Measurements from ENCODE around the gene MAB21L2.

The MAB21L2 gene

GRCh38 chr4:150540959-150541360 is 41.0 kb upstream of the MAB21L2 start:
- H3K27ac ChIP-seq = no peak overlapping the region
- H4K20me1 ChIP-seq (ENCODE audit: insufficient read depth) = no peaks in the 10 kb centered on the region
- no peak overlapping the region for H2AFZ ChIP-seq (ENCODE audit: low read depth)
- H3K27me3 ChIP-seq (ENCODE audit: insufficient read depth, low read depth) = no peaks in the 10 kb centered on the region
- no peak for TF ChIP-seq CTCF (conservative IDR thresholded peaks at IDR 0.05; ENCODE audit: low read depth, low read length)
- no peak overlapping the region for H3K4me2 ChIP-seq
- no peak overlapping the region for H3K4me3 ChIP-seq (IDR thresholded peaks at IDR 0.05; ENCODE audit: insufficient read depth, low read depth, low read length)
- H3K9ac ChIP-seq = no peak overlapping the region
- no peaks in the 10 kb centered on the region for H3K79me2 ChIP-seq (ENCODE audit: insufficient read depth, low read depth)
- no peaks in the 10 kb centered on the region for H3K36me3 ChIP-seq (ENCODE audit: insufficient read depth)
- H3K4me1 ChIP-seq (ENCODE audit: low read depth, poor library complexity, severe bottlenecking) = no peaks in the 10 kb centered on the region

- no peaks in the 10 kb centered on the region for H3K79me2 ChIP-seq (ENCODE audit: insufficient read depth, low read depth)
- no peaks in the 10 kb centered on the region for H3K27me3 ChIP-seq (ENCODE audit: insufficient read depth, low read depth)
- no peak overlapping the region for H3K4me3 ChIP-seq (IDR thresholded peaks at IDR 0.05; ENCODE audit: insufficient read depth, low read depth, low read length)
- no peak overlapping the region for H3K9ac ChIP-seq
- H4K20me1 ChIP-seq (ENCODE audit: insufficient read depth) = no peaks in the 10 kb centered on the region
- no peaks in the 10 kb centered on the region for H3K36me3 ChIP-seq (ENCODE audit: insufficient read depth)
- H3K4me1 ChIP-seq (ENCODE audit: low read depth, poor library complexity, severe bottlenecking) = no peaks in the 10 kb centered on the region
- H2AFZ ChIP-seq (ENCODE audit: low read depth) = no peak overlapping the region
- no peak overlapping the region for H3K4me2 ChIP-seq
- no peak for TF ChIP-seq CTCF (conservative IDR thresholded peaks at IDR 0.05; ENCODE audit: low read depth, low read length)
- H3K27ac ChIP-seq = no peak overlapping the region
These were observed 40.3 kb upstream of the MAB21L2 start for GRCh38 chr4:150541681-150542080.

GRCh38 chr4:150543042-150543441 is 38.9 kb upstream of the MAB21L2 start:
- Histone ChIP-seq H3K36me3 (ENCODE audit: insufficient read depth) (no peaks in the 10 kb centered on the region), H3K4me3 (IDR thresholded peaks at IDR 0.05; ENCODE audit: insufficient read depth, low read depth, low read length) (no peak overlapping the region), H2AFZ (ENCODE audit: low read depth) (no peak overlapping the region), H3K4me2 (no peak overlapping the region), H3K9ac (no peak overlapping the region), H3K27ac (no peak overlapping the region), H3K27me3 (ENCODE audit: insufficient read depth, low read depth) (no peaks in the 10 kb centered on the region), H3K4me1 (ENCODE audit: low read depth, poor library complexity, severe bottlenecking) (no peaks in the 10 kb centered on the region), H4K20me1 (ENCODE audit: insufficient read depth) (no peaks in the 10 kb centered on the region), H3K79me2 (ENCODE audit: insufficient read depth, low read depth) (no peaks in the 10 kb centered on the region)
- no peak for TF ChIP-seq CTCF (conservative IDR thresholded peaks at IDR 0.05; ENCODE audit: low read depth, low read length)

GRCh38 chr4:150546286-150546685 is 35.7 kb upstream of the MAB21L2 start:
- no peak for TF ChIP-seq CTCF (conservative IDR thresholded peaks at IDR 0.05; ENCODE audit: low read depth, low read length)
- no peak overlapping the region for H3K4me3 ChIP-seq (IDR thresholded peaks at IDR 0.05; ENCODE audit: insufficient read depth, low read depth, low read length)

More at GRCh38 chr4:150546286-150546685, 35.7 kb upstream of the MAB21L2 start:
- Histone ChIP-seq H3K79me2 (ENCODE audit: insufficient read depth, low read depth) (no peaks in the 10 kb centered on the region), H2AFZ (ENCODE audit: low read depth) (no peak overlapping the region), H3K4me1 (ENCODE audit: low read depth, poor library complexity, severe bottlenecking) (no peaks in the 10 kb centered on the region), H3K36me3 (ENCODE audit: insufficient read depth) (no peaks in the 10 kb centered on the region), H3K27ac (no peak overlapping the region), H3K27me3 (ENCODE audit: insufficient read depth, low read depth) (no peaks in the 10 kb centered on the region), H4K20me1 (ENCODE audit: insufficient read depth) (no peaks in the 10 kb centered on the region), H3K4me2 (no peak overlapping the region), H3K9ac (no peak overlapping the region)
